Limb (tissue), 2 donors: ENCODE results near the gene HLCS.

Experiments used
- DNase-seq, 2 donors: peaks; one replicate each; pipeline ENCODE4 v3.0.0-alpha.2; 2016; ENCODE audit errors: extremely low spot score in 2 of 2

HLCS gene

GRCh38 chr21:36985751-36986594, 19.5 kb upstream of the HLCS start:
- no peak for DNase-seq

GRCh38 chr21:36981977-36982700, 15.7 kb upstream of the HLCS start:
- DNase-seq: no peak

- no peak for DNase-seq
Measured at GRCh38 chr21:36981049-36981391, 14.6 kb upstream of the HLCS start.

- DNase-seq: peak in 1 of 2 donors; percentile 53
Measured at GRCh38 chr21:36980280-36981048, 14.0 kb upstream of the HLCS start.

GRCh38 chr21:36976882-36977651, 10.6 kb upstream of the HLCS start:
- peak; percentile 37 to 79 for DNase-seq

GRCh38 chr21:36976228-36976861, 9.9 kb upstream of the HLCS start:
- no peak for DNase-seq

- no peak for DNase-seq
Measured at GRCh38 chr21:36974851-36975192, 8.4 kb upstream of the HLCS start.

GRCh38 chr21:36973986-36974850, 7.7 kb upstream of the HLCS start:
- no peak for DNase-seq

- DNase-seq: no peak
Measured at GRCh38 chr21:36968976-36969375, 2.5 kb upstream of the HLCS start.

- DNase-seq: no peak
Measured at GRCh38 chr21:36968414-36968813, 1.9 kb upstream of the HLCS start.

GRCh38 chr21:36966821-36967768, 626 bp upstream of the HLCS start:
- peak in 1 of 2 donors; percentile 9 for DNase-seq

GRCh38 chr21:36965720-36966065, 776 bp downstream of the HLCS start:
- peak in 1 of 2 donors; percentile 37 for DNase-seq

- no peak for DNase-seq
Measured at GRCh38 chr21:36964827-36965719, 1.4 kb downstream of the HLCS start.

- no peak for DNase-seq
Measured at GRCh38 chr21:36964398-36964797, 2.1 kb downstream of the HLCS start.

GRCh38 chr21:36962098-36962780, 4.2 kb downstream of the HLCS start:
- DNase-seq: no peak

- no peak for DNase-seq
Measured at GRCh38 chr21:36960676-36961284, 5.7 kb downstream of the HLCS start.
